HG03575 (cell line): Measurements from ENCODE around the gene MUC20.
"Not testable (repeated sequence)": the region's sequence is repeated elsewhere in the genome, so short reads cannot be mapped to it uniquely, and the experiment has no call there.

Experiments
- ATAC-seq: cut with Tn5 transposase; IDR thresholded peaks from one replicate; pipeline ENCODE4 v1.9.1; 2021; ENCODE audit not compliant: unreplicated experiment, insufficient number of reproducible peaks, low FRiP score; ENCODE audit errors: extremely low read depth

MUC20 gene, protein sequence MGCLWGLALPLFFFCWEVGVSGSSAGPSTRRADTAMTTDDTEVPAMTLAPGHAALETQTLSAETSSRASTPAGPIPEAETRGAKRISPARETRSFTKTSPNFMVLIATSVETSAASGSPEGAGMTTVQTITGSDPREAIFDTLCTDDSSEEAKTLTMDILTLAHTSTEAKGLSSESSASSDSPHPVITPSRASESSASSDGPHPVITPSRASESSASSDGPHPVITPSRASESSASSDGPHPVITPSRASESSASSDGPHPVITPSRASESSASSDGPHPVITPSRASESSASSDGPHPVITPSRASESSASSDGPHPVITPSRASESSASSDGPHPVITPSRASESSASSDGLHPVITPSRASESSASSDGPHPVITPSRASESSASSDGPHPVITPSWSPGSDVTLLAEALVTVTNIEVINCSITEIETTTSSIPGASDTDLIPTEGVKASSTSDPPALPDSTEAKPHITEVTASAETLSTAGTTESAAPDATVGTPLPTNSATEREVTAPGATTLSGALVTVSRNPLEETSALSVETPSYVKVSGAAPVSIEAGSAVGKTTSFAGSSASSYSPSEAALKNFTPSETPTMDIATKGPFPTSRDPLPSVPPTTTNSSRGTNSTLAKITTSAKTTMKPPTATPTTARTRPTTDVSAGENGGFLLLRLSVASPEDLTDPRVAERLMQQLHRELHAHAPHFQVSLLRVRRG

DNA sequence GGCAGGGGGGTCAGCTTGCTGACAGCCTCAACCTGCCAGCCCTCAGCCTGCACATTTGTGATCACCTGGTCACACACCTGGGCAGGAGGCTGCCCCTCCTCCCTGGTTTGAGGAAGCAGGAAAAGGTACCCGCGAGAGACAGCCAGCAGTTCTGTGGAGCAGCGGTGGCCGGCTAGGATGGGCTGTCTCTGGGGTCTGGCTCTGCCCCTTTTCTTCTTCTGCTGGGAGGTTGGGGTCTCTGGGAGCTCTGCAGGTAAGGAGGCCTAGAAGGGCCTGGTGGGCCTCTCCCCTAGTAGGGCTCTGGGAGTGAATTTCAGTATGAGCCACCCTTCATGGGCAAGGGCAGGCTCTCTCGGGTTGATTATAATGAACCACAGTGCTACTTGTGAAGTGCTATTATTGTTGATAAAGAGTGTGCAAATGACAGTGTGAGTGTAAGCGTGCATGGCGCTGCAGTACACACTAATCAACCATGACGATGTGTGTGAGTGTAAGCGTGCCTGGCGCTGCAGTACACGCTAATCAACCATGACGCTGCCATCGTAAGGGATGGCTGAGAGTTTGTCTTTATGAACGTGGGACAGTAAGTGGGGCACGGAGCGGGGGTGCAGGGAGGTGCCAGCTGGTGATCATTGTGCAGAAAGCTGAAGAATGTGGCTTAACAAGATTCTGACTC is at the start of gene MUC20:
TSS of gene MUC20 (plus strand) at position 148 of the 676 bp plus-strand sequence. CDS start at position 178, 30 bp downstream.
- ATAC-seq = not testable (repeated sequence)

DNA sequence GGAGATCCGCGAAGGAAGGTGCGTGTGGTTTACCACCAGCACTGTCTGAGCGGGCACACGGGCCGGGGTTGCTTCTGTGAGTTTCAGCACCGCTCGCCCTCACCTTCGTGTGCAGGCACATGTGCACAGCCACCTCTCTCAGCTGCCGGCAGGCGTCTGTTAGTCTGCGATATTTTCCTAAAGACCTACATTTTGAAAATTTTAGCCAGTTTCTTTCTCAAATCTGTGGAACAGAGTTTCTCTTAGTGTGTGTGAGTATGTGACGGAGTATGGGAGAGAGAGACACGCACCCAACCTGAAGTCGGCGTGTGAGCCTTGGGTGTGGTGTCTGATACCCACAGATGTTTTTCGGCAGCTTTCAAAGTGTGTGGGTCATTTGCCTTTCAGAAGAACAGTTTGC is 49.5 kb upstream of the MUC20 start:
- ATAC-seq = not testable (repeated sequence)

DNA sequence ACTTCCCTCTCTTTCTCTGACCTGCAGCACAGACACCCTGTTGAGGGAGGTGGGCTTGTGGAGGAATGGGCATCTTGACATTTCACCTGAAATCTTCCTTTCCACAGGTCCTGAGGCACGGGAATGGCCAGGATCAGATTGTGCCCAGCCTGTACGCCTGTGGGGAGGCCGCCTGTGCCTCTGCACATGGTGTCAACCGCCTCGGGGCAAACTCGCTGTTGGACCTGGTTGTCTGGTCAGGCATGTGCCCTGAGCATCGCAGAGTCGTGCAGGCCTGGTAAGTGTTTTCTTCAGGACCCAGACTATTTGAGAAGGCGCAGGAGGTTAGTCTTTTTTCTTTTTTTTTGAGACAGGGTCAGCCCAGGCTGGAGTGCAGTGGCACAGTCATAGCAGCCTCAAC is 47.1 kb upstream of the MUC20 start:
- not testable (repeated sequence) for ATAC-seq

DNA sequence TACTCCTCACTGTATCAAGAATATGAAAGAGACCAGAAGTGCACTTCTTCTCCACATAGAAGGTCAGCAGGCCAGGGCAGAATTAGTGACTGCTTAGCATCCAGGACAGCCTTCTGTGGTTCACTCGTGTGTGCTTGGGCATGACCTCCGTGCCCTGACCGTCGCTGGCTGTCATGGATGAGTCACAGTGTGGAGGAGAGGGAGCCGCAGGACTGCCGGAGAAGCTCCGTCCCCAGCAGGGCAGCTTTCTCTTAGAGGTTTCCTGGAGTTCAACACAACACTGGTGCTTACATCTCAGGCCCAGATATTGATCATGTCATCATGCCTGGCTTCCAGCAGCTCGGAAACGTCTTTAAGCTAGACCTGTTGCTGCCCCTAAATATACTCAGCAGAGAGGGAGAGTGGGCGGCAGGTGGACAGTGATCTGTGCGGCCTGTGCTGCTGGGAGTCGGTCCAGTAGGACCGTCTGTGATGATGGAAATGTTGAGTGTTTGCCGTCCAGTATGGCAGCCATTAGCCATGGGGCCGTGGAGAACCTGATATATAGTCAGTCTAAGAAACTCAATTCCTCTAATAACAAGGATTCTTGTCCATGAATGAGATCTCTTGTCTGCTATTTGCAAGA is 42.3 kb upstream of the MUC20 start:
- not testable (repeated sequence) for ATAC-seq

DNA sequence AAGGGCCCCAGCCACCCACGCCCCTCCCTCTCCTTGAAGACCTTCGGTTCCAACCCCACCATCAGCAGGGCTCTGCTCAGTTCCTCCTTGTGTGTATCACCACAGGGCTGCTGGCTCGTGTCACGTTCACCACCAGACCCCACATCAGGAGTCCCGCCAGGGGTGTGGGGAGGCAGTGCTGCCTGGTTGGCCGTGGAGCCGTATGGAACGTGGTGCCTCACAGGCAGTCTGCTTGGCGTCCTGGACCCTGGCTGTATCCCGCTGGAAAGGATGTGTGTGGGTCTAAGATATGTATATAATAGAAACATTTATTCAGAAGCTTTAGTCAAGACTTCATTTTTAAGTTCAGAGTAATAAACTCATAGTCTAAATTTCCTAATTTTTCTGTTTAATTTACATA is 40.1 kb upstream of the MUC20 start:
- not testable (repeated sequence) for ATAC-seq

DNA sequence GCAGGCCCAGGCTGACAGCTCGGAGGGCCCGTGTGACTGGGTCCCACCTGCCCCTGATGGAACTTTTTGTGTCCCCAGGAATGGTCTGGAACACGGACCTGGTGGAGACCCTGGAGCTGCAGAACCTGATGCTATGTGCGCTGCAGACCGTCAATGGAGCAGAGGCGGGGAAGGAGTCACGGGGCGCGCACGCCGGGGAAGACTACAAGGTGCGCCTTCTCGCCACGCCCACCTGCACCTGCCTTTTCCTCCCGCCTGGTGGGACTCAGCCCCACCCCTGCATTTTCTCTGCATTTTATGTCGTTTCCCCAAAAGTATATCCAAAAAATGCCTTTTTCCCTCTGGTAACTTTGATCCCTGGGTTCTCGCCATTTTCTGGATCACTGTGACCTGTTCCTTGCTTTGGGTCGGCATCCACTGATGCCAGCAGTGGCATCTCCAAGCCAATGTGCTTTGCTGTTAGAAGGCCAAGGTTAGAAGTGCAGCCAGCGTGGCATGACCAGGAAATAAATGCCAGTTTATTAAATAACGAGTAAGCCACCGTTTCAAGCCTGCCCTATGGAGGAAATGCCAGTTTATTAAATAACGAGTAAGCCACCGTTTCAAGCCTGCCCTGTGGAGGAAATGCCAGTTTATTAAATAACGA is 39.2 kb upstream of the MUC20 start:
- ATAC-seq = not testable (repeated sequence)

DNA sequence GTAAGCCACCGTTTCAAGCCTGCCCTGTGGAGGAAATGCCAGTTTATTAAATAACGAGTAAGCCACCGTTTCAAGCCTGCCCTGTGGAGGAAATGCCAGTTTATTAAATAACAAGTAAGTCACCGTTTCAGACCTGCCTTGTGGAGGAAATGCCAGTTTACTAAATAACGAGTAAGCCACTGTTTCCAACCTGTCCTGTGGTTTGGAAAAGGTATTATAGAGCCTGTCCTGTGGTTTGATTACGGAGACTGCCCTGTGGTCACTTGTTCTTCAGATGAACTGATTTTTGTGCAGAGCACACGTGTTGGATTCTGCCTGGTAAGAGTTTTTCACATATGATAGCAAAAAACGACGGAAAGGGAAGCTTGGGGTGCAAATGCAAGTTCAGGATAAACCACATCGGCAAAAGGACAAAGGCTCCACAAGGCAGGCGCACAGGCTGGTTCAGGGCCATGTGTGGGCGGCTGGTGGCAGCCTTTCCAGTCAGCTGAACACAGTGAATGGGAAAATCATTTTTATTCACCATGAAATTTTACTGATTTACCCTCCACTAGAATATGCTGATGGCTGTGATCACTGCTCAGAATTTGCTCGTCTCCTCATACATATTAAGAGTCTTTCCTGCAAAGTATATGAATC is 38.6 kb upstream of the MUC20 start:
- ATAC-seq = not testable (repeated sequence)

DNA sequence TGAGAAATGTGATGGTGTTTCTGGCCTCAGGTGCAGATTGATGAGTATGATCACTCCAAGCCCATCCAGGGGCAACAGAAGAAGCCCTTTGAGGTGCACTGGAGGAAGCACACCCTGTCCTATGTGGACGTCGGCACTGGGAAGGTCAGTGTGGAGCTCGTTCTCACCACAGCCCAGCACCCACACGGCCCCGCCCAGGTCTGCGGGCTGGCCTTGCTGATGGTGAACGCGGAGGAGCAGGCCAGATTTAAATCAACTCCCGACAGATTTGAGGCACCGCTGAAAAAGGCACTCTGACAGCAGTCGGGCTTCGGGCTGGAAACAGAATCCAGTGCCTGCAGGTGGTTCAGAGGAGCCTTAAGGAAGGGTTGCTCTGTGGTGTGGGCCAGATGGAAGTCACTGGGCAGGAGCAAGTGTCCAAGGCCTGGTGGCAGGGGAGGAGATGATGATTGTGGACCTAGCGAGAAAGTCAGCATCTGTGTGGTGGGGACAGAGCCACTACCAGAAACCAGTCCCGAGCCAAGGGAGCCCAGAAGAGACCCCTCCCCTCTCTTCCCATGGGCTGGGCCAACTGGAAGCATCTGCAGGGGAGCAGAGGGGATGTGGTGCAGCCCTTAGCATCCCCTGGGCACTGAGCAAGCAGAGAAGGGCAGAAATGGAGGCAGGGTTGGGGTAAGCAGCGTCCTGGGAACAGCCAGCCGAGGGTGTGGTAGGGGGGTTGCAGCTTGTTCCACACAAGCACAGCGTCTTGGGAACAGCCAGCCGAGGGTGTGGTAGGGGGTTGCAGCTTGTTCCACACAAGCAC is 36.9 kb upstream of the MUC20 start:
- not testable (repeated sequence) for ATAC-seq

DNA sequence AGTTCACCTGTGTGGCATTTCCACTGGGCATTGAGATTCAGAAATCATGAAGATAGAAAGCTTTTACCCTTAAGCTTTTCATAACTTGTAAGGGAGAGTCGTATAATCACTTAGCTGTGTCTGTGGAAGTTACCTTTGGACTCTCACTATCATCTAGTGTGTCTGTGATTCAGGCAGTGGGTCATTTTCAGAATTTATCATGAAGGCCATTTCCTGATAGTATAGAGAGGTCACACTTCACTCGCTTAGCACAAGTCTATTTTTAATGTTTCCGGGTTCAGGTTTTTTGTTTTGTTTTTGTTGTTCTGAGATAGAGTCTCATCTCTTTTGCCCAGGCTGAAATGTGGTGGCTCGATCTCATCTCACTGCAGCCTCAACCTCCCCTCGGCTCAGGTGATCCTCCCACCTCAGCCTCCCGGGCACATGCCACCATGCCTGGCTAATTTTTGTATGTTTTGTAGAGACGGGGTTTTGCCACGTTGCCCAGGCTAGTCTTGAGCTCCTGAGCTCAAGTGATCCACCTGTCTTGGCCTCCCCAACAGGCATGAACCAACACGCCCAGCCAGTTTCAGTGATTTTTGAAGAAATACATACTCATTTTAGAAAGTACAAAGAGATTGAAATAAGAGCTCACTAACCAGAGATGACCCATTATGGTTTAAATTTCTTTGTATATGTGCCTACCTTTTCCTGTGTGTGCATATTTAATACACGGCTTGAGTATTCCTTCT is 36.1 kb upstream of the MUC20 start:
- ATAC-seq = not testable (repeated sequence)

DNA sequence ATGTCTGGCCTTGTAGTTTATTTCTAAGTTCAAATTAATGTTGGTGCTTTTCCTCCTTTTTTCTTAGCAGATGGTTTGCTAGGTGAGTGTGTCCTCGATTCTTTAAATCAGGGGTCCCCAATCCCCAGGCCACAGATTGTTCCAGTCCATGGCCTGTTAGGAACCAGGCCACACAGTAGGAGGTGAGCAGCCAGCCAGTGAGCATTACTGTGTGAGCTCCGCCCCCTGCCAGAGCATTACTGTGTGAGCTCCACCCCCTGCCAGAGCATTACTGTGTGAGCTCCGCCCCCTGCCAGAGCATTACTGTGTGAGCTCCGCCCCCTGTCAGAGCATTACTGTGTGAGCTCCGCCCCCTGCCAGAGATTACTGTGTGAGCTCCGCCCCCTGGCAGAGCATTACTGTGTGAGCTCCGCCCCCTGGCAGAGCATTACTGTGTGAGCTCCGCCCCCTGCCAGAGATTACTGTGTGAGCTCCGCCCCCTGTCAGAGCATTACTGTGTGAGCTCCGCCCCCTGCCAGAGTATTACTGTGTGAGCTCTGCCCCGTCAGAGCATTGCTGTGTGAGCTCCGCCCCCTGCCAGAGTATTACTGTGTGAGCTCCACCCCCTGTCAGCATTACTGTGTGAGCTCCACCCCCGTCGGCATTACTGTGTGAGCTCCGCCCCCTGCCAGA is 34.1 kb upstream of the MUC20 start:
- ATAC-seq = not testable (repeated sequence)

DNA sequence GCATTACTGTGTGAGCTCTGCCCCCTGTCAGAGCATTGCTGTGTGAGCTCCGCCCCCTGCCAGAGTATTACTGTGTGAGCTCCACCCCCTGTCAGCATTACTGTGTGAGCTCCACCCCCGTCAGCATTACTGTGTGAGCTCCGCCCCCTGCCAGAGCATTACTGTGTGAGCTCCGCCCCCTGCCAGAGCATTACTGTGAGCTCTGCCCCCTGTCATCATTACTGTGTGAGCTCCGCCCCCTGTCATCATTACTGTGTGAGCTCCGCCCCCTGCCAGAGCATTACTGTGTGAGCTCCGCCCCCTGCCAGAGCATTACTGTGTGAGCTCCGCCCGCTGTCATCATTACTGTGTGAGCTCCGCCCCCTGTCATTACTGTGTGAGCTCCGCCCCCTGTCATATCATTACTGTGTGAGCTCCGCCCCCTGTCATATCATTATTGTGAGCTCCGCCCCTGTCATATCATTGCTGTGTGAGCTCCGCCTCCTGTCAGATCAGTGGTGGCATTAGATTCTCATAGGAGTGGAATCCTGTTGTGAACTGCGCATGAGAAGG is 33.5 kb upstream of the MUC20 start:
- not testable (repeated sequence) for ATAC-seq

DNA sequence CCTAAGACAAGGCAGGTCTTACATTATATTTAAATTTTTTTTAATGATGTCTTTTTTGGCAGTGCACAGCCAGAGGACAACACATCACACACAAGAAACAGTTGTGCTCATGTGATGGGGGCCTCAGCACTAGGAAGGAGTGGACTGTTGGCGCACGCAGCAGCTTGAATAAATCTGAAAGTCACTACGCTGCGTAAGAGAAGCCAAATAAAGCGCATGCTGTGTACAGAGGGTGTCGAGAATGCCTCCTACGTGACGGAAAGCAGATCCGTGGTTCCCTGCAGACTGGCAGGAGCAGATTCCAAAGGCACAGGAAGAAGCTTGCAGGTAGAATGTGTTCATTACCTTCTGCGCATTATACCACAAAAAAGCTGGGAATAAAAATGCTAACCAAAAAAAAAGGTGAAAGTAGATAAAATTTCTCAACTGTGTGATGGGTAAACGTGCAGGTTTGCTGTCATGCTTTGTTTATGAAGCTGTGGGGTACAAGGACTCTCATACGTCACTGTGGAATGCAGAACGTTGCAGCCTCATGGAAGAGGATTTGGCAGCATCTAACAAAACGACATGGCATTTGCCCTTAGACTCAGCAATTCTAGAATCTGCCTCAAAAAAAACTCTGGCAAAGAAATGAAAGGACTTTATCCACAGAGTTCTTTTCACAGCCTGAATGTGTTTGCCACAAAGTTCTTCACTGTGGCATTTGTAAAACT is 32.2 kb upstream of the MUC20 start:
- not testable (repeated sequence) for ATAC-seq

DNA sequence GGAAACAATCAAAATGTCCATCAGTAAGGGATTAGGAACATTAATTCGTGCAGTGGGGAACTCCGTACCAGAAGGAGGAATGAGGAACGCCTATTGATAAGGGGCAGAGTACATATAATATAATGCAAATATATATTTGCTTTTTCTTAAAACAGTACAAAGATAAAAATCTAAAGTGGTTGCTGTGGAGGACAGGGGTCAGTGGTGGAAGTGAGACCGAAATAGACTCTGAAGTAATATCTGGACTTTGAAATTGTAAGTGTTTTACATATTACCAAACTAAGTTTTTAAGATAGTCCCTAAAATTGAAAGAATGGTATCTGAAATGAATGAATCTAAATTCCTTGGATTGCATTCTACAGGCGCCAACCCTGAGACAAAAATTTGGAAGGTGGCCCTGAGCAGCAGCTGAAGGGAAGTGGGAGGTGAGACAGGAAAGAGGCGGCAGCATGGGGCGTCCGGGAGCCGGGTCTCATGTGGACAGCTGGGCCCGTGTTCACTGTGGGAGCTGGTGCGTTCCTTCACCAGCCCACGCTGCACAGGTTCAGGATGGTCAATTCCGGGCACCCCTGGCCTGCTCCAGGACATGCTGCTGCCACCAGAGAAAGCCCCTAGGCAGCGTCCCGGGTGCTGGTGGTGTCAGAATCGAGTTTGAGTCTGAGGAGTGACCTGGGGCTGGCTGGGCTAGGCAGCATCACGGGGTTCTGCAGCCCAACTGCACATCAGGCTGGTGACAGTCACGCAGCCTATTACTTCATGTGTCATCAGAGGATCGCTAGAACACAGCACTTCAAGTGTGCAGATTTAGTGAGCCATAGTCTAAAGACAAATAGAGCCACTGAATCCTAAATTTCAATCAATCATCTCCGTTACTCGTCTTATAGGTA is 31.4 kb upstream of the MUC20 start:
- not testable (repeated sequence) for ATAC-seq

DNA sequence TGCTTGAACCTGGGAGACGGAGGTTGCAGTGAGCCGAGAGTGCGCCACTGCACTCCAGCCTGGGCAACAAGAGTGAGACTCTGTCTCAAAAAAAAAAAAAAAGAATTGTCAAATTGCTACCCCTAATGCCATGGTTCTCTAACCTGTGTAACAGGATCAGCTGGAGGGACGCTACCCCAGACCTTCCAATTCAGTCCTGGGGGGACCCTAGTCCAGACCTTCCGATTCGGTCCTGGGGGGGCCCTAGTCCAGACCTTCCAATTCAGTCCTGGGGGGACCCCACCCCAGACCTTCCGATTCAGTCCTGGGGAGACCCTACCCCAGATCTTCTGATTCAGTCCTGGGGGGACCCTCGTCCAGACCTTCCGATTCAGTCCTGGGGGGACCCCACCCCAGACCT is 29.8 kb upstream of the MUC20 start:
- ATAC-seq = no peak
